Posterior cingulate gyrus (tissue), 11 donors: ENCODE measurements around the gene TOMM20.
A peak's percentile ranks its signal among the peaks of the same experiment; 100 is the strongest.

Experiments used
- DNase-seq, 10 donors: peaks; one replicate each; pipeline versions ENCODE4 v3.0.0 to v3.0.0-alpha.2; 2020 to 2021; ENCODE audit warnings: mixed read lengths in 3 of 10
- intact Hi-C: fragments of 100-400 bp; cut with DNase I; formaldehyde crosslinking; loops from one replicate; pipeline ENCODE4 v1.15.1; 2023

Gene TOMM20

DNA sequence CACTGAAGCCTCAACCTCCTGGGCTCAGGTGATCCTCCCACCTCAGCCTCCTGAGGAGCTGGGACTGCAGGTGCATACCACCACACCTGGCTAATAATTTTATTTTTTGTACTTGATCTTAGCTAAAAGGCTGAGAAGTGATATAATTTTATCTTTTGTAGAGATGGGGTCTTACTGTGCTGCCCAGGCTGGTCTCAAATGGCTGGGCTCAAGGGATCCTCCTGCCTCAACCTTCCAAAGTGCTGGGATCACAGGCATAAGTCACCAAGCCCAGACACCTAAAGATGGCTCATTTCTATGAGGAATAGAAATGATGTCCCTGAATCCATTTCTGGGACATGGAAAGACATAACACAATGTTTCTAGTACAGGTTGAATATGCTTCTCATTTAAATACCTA, 57.8 kb downstream of the TOMM20 start:
- intact Hi-C loops, result loop anchor here (5.0 kb wide), 1 partner anchor 54 kb away; no protein-coding TSS in a partner anchor

DNA sequence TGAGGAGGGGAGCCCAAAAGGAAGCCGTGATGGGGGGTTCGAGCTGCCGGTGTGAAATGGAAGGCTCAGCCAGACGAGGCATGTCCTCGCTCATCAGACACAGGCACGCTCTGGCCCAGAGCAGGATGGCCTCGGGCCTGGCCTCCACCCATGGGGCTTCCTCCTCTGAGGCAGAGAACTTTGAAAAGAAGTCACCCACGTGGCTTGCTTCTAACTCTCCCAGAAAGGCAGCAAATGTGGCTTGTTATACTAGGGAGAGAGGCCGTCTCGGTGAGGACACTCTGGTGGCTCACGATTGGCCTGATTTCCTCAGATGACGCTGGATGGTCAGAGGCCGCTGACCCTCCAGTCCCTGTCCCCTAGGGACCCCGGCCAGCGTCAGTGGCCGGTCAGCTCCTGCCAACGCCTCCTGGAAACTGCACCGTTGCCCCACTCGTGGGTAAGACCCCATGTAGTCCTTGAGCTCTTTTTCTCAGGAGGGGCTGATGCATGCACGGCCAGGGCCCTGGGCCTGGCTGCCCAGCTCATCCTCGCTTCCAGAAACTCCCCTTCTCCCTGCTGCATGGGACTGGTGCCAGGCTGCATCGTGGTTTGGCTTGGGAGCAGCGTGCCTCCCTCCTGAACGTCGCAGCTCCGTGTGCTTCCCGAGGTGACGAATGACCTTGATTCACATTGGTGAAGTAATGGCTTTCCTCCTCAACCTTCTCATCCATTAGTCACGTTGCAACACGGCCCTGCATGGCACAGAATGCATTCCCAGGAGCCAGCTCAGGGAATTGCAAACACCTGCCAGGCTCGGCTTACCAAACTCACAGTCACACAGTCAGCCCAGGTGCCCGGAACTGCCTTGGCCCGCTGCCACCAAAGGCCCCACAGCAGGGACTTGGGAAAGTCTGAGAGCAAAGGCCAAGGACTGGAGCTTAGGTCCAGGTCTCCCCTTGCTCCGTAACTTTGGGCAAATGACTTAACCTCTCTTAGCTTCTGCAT, 58.8 kb downstream of the TOMM20 start:
- peak in 2 of 10 donors; percentile 71 to 87 for DNase-seq

More for the DNA sequence above, 57.8 kb downstream of the TOMM20 start:
- DNase-seq, result peak in 1 of 10 donors; percentile 13

DNA sequence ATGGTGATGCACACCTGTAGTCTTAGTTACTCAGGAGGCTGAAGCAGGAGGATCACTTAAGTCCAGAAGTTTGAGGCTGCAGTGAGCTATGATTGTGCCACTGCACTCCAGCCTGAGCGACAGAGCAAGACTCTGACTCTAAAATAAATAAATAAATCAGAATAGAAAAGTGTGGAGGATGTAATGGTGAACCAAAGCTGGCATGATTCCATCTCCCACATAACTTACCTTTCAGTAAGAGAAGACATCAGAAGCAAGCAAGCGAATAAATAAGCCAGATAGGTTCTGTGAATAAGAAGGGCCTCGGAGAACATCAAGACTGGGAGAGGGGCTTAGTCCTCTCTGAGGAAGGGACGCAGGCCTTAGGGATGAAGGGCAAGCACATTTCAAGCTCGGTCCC, 59.5 kb downstream of the TOMM20 start:
- intact Hi-C loops, result no loop called here
- DNase-seq, result peak in 2 of 10 donors; percentile 3 to 20

More for the DNA sequence above, 58.8 kb downstream of the TOMM20 start:
- intact Hi-C loops, result loop anchor here (5.0 kb wide), 1 partner anchor 53 kb away; no protein-coding TSS in a partner anchor

DNA sequence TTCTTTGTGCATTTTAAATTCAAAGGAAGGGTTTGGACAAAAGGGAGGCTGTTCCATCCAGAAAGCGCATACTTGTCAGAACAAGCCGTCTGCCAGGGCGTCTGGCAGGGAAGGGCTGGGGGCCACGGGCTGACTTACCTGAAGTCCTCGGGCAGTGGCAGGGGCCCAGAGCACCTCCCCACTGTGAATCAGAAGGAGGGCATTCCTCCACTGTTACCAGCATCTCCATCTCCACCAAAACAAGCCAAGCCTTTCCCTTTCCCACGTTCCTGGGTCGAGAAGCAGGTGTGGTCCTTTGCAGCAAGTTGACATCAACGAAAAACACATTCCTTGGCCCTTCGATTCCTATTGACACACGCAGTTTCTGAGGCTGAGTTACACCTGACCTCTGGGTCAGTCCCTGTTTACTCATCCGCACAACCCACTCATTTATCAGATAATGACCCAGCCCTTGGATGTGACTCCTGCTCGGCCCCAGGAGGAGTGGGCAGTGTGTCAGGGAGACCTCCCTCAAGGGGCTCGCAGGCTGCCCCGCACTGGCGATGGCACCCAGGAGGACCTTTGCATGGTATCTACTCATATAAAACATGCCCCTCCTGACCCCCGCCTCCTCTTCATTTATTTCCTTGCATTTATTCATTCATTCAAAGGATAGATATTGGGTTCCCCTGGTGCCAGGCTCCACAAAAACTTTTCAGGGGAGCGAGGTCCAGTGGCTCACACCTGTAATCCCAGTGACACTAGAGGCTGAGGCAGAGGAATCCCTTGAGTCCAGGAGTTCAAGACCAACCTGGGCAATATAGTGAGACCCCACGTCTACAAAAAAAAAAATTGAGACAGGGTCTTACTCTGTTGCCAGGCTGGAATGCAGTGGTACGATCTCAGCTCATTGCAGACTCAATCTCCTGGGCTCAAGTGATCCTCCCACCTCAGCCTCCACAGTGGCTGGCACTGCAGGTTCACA, 60.2 kb downstream of the TOMM20 start:
- intact Hi-C loops, result no loop called here
- peak in 2 of 10 donors; percentile 61 to 73 for DNase-seq

DNA sequence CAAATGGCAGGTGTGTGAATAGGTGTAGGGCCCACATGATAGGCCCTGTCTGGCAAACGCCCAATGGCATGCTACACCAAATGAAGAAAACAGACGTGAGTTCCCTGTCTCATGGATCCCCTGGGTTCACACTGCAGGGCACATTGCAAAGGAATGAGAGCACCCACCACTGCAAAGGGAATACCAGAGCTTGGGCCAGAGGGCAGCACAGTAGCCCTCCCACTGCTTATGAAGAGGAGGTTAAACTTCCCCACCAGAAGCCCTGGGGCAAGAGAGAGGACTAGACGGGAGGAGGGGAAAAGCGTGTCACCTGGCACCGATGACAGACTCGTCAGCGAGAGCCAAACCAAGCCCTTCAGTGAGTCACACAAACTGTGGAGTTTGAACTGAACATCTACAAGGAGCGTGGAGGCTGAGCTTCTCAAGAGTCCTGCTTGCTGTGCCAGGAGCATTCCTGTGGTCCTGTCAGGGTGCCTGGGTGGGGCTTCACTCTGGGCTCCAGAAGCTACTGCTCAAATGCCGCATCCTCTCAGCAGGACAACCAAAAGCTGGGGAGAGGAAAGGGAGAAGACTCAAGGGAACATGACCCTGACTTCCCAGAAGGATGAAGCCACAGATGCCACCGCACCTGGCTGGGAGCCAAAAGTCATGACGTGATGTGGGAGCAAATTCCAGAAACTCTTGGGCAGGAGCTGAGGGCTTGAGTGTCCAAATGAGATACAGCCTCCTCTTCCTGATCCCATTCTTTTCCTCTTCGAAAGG, 61.1 kb downstream of the TOMM20 start:
- intact Hi-C loops, result no loop called here
- DNase-seq, result peak in 8 of 10 donors; percentile 45 to 94 (median 72)

DNA sequence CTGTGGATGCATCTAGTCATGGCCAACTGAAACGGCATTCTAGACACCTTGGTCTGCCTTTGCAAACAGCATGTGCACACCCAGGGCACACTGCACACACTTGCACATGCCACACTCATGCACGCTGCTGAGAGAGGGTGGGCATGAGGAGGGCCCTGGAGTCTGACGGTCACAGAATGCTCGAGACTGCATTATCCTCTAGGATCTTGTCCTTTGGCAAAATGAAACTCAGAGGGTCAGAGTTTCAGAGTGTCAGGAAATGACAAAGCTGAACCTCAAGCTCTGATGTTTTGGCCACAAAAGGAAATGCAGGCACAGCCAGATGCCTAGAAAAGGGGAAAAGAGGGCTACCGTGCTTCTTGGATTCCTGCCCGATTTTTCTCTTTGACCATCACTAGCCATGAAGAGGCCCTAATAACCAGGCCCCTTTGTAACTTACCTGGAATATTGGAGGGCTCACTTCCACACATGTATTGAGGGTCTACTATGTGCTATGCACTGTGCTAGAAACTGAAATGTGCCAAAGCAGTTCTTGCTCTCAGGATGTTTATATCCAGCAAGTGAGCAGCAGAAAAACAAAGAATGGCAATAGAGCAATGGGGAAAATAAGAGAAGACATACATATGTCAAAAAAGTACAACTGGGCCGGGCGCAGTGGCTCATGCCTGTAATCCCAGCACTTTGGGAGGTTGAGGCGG, 65.4 kb downstream of the TOMM20 start:
- intact Hi-C loops, result no loop called here
- peak in 2 of 10 donors; percentile 29 to 61 for DNase-seq

DNA sequence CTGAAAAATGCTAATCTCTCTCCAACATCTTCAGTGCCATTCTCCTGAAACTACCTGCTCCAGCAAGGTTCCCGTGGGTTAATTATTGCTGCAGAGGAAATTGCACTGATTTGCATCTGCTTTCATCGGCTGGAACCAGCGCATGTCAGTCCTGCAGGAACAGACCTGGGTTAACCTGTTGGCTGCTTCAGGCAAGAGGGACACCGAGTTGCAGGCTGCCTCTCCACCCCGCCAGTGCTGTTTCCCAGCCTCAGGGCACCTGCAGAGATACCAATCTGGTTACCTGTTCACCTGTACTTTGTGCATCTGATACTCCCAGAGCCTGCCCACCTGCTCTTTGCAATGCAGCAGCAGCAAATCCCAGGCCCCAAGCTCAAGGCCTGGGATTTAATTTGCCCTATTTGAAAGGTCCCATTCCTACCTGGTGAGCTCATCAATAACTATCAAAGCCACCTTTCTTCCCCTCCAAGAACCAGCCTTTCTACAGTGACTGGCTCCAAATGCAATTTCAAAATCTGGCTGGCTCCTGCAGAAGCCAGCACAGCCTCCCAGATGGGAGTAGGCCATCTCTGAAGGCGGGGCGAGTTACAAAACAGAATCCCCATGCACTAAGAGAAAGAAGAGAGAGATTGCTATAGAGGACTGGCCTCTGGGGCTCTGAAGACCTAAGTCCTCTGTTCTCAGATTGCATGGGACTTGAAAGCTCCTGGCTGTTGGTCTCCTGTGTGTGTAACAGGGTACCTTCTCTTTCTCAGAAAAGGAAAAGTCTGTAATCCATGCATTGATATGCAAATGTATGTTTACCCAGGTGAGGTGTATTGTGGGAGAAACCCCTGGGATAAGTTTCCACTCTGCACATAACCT, 67.8 kb downstream of the TOMM20 start:
- intact Hi-C loops, result no loop called here
- peak in 1 of 10 donors; percentile 34 for DNase-seq
